Endothelial cell (in vitro differentiated cells): ENCODE measurements around the gene SMAD7. TPM values are rescaled to one million over a fixed set of nuclear protein-coding genes. Genes with fewer than 3 reads are reported as not detected.

ENCODE experiments used
- DNase-seq: peaks from one replicate; pipeline ENCODE4 v3.0.0; 2021; ENCODE audit warnings: low spot score
- H3K27ac Mint-ChIP-seq: one replicate; pipeline ENCODE4 v1.8.0; 2021; ENCODE audit warnings: mixed read lengths, inconsistent platforms; ENCODE audit not compliant: unreplicated experiment
- H3K27me3 Mint-ChIP-seq: one replicate; pipeline ENCODE4 v1.8.0; 2021; ENCODE audit warnings: mild to moderate bottlenecking, moderate library complexity, mixed read lengths, inconsistent platforms; ENCODE audit not compliant: unreplicated experiment
- H3K36me3 Mint-ChIP-seq: one replicate; pipeline ENCODE4 v1.8.0; 2021; ENCODE audit warnings: mild to moderate bottlenecking, low read depth, mixed read lengths, inconsistent platforms; ENCODE audit not compliant: unreplicated experiment
- H3K4me1 Mint-ChIP-seq: one replicate; pipeline ENCODE4 v1.8.0; 2021; ENCODE audit warnings: mild to moderate bottlenecking, mixed read lengths, inconsistent platforms; ENCODE audit not compliant: unreplicated experiment
- H3K4me3 Mint-ChIP-seq: one replicate; pipeline ENCODE4 v1.8.0; 2021; ENCODE audit warnings: mild to moderate bottlenecking, mixed read lengths, inconsistent platforms; ENCODE audit not compliant: unreplicated experiment
- H3K9me3 Mint-ChIP-seq: one replicate; pipeline ENCODE4 v1.8.0; 2021; ENCODE audit warnings: mixed read lengths, inconsistent platforms; ENCODE audit not compliant: unreplicated experiment
- CTCF ChIP-seq: fragments of 200-600 bp; sonication (generic); IDR thresholded peaks from one replicate; pipeline ENCODE4 v1.5.0; 2021; ENCODE audit warnings: antibody characterized with exemption; ENCODE audit not compliant: unreplicated experiment
- total RNA-seq: library from RNA; stranded (reverse); fragmentation: NEBNext Ultra II Directional; extraction: Animal tissue kit (Norgen Biotek cat#: 25700); gene quantifications from one replicate; pipeline ENCODE4 v1.2.1, GENCODE V29; 2021; ENCODE audit not compliant: unreplicated experiment

Gene SMAD7
- total RNA-seq, 1 donor from 2014 or later, result 30.1 TPM

GRCh38 chr18:48893608-48894600, 56.9 kb downstream of the SMAD7 start:
- TF ChIP-seq CTCF, result no peak
- Mint-ChIP-seq H3K4me3 (no peak overlapping the region), H3K36me3 (no peaks in the 10 kb centered on the region), H3K4me1 (peaks cover 6% of the 10 kb centered on the region), H3K27ac (no peak overlapping the region), H3K27me3 (peaks cover 3% of the 10 kb centered on the region), H3K9me3 (no peaks in the 10 kb centered on the region)
- DNase-seq, result no peak

- H3K4me1 Mint-ChIP-seq, result peaks cover 12% of the 10 kb centered on the region
- no peak overlapping the region for H3K4me3 Mint-ChIP-seq
These were observed 57.6 kb downstream of the SMAD7 start for GRCh38 chr18:48893061-48893607.

GRCh38 chr18:48892146-48892855, 58.5 kb downstream of the SMAD7 start:
- H3K36me3 Mint-ChIP-seq, result no peaks in the 10 kb centered on the region
- no peak overlapping the region for H3K4me3 Mint-ChIP-seq
- H3K4me1 Mint-ChIP-seq, result peaks cover 19% of the 10 kb centered on the region
- H3K27me3 Mint-ChIP-seq, result peaks cover 4% of the 10 kb centered on the region
- TF ChIP-seq CTCF, result no peak
- DNase-seq, result no peak
- no peaks in the 10 kb centered on the region for H3K9me3 Mint-ChIP-seq
- H3K27ac Mint-ChIP-seq, result no peak overlapping the region

More at GRCh38 chr18:48893061-48893607, 57.6 kb downstream of the SMAD7 start:
- TF ChIP-seq CTCF, result no peak
- Mint-ChIP-seq H3K36me3 (no peaks in the 10 kb centered on the region), H3K27me3 (peaks cover 4% of the 10 kb centered on the region), H3K9me3 (no peaks in the 10 kb centered on the region), H3K27ac (no peak overlapping the region)
- no peak for DNase-seq

GRCh38 chr18:48891721-48892120, 59.0 kb downstream of the SMAD7 start:
- H3K36me3 Mint-ChIP-seq, result no peaks in the 10 kb centered on the region
- H3K4me1 Mint-ChIP-seq, result peaks cover 21% of the 10 kb centered on the region
- peaks cover 4% of the 10 kb centered on the region for H3K27me3 Mint-ChIP-seq
- no peaks in the 10 kb centered on the region for H3K9me3 Mint-ChIP-seq
- DNase-seq, result no peak
- TF ChIP-seq CTCF, result no peak
- H3K27ac Mint-ChIP-seq, result no peak overlapping the region
- H3K4me3 Mint-ChIP-seq, result no peak overlapping the region
